HG03095 (cell line): ENCODE data around the gene BDH1.

Source experiments
- ATAC-seq: cut with Tn5 transposase; IDR thresholded peaks from one replicate; pipeline ENCODE4 v1.9.1; 2021; ENCODE audit warnings: moderate library complexity; ENCODE audit not compliant: unreplicated experiment

The BDH1 gene

DNA sequence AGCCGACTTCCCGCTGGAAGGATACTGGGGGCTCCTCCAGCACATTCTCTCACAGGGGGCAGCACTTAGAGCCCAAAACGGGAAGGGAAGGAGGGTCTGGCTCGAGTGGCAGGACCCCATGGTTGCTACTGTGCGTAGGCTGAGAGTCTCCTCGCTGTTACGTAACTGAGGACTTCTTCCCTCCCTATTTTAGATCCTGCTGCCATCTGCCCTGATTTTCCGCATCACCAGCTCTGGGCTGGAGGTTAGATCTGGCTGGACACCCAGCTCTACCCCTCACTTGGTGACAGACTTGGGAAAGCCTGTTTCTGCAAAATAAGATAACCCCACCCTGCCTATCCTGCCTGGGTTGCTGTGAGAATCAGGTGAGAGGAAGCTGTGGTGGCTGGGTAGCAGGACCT is 47.7 kb downstream of the BDH1 start:
- ATAC-seq = no peak

GRCh38 chr3:197507541-197507940 is 48.2 kb downstream of the BDH1 start:
- no peak for ATAC-seq

DNA sequence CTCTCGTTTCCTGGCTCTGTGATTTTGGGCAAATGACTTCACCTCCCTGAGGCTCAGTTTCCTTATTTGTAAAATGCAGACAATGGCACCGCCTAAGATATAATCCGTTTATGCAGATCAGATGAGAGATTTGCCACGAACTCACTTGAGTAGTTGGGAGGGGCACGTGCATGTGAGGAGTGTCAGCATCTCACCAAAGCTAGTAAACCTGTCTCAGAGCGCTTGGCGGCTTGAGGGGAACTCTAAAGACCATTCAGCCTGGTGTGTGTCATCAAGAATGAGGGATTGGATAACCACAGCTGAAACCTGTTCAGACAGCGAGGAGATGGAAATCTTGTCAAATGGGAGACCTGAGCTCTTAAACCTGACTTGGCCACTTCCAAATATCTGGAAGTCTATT is 48.7 kb downstream of the BDH1 start:
- no peak for ATAC-seq

DNA sequence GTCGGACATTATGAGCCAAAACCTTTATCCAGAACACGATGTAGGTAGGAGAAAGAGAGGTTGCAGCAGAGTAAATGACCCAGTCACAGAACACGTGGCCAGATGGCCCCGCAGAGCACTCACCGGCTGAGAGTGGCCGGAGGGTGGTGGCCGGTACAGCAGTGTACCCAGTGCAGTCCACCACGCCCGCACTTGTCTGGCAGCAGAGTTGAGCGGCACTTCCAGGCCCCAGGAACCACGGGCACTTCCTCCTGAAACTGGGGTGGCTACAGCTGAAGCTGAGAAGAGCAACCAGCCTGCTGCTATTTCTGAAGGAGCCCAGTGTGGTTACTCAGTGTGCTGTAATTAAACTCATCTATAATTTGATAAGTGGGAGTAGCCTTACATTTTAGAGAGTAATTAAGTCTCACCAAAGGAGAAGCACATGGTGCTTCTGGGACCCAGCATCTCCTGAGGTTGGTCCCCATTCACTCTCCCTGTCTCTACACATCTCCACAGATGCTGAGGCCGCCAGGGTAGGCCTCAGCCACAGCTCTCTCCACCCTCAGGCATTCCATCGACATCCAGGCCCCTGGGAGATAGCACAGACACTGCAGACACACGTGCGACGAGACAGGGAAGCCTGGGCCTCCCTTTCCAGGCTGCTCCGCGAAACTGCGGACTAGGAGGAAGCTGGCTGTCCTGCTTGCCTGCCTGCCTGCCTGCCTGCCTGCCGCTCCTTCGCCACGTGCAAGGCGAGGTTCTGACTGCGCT is 49.8 kb downstream of the BDH1 start:
- ATAC-seq = no peak

GRCh38 chr3:197504641-197505121 is 51.1 kb downstream of the BDH1 start:
- no peak for ATAC-seq

DNA sequence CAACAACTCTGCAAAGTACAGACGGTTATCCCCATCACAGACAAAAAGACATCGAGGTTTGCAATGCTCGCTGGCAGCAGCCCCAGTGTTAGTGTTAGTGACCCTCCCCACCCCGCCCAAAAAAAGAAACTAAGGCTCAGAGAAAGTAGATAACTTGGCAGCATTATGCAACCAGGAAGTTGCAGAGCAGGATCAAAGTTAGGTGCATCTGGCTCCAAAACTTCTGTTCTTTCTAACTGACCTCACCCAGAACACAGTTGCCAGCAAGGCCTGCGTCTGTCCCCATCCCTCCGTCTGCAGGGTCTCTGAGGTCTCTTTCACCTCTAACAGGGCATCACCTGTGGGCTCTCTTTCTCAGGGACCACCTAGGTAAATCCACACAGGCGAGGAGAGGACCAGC is 51.5 kb downstream of the BDH1 start:
- no peak for ATAC-seq

- ATAC-seq = no peak
Measured at GRCh38 chr3:197503652-197504051, 52.1 kb downstream of the BDH1 start.

DNA sequence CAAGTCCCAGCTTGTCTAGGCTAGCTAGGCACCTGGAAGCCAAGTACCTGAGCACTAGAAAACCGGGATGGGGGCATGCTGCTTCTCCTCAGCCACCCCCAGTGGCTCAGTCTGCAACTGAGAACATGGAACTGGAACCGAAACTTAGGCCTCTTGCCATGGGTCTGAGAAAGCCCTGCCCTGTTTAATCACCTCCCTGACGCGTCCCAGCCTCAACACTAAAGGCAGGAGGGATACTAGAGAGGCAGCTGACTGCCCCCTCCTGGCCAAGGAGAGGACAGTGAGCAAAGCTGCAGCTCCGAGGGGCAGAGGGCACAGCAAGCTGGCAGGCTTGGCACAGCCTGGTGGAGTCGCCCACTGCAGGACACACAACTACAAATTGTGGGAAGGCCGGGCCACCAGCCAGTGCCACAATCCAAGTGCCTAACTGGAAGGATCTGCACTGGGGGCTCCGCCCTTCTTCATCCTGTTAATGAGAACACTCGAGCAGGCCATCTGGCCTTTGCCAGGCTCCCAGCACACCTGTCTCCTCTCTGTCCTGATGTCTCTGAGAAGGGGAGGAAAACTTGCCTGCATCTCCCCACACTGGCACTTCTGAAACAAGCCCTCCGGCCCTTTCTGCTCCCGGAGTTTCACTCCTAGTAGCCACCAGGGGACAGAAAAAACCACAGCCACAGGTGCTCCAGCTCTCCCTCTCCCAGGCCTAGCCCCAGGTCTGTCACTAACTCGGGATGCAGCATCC is 53.7 kb downstream of the BDH1 start:
- no peak for ATAC-seq

- no peak for ATAC-seq
Measured at GRCh38 chr3:197501496-197501878, 54.3 kb downstream of the BDH1 start.

- ATAC-seq = no peak
Measured at GRCh38 chr3:197500812-197501211, 55.0 kb downstream of the BDH1 start.

DNA sequence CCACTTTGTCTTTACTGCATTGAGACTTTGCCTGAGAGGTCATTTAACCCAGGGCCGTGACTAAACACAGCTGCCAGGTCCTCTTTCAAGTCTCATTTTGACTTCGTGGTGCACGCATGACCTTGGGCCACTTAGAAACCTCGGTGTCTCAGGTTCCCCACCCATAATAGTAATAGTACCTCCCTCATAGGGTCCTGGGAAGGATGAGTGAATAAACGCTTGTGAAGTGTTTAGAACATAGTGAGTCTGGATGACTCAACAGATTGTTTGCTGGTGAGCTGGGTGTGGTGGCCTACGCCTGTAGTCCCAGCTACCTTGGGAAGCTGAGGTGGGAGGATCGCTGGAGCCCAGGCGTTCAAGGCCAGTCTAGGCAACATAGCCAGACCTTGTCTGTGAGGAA is 56.3 kb downstream of the BDH1 start:
- ATAC-seq = no peak

GRCh38 chr3:197498499-197499241 is 57.1 kb downstream of the BDH1 start:
- no peak for ATAC-seq

- ATAC-seq = no peak
Measured at GRCh38 chr3:197496746-197497125, 59.0 kb downstream of the BDH1 start.

DNA sequence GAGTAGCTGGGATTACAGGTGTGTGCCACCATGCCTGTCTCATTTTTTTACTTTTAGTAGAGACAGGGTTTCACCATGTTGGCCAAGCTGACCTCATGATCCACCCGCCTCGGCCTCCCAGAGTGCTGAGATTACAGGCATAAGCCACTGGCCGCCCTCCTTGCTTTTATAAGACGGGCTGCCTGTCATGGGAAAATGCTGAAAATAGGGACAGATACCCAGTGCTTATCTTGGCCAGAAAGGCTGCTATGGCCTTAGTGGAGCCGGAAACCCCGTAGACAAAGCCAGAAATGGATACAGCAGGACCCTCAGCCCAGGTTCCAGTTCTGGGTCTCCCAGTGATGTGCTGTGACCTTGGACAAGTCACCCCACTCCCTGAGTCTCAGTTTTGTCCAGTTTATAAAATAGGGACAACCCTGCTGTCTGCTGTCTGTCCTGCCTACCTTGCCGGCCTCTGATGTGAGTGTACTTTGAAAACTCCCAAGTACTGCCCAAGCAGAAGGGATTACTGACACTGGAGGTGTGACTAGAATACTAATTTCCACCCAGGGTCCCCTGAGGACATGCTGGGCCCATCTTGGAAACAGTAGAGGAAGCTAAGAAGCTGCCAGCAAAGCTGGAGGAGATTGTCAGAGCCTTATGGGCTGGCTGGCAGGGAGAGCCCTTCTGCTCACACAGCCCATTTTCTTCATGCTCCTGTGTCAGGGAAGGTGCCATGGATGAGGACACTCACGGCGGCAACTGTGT is 59.6 kb downstream of the BDH1 start:
- no peak for ATAC-seq

- peak; percentile 51 for ATAC-seq
Measured at GRCh38 chr3:197495499-197495898, 60.3 kb downstream of the BDH1 start.

- ATAC-seq = peak; percentile 37
Measured at GRCh38 chr3:197495059-197495455, 60.7 kb downstream of the BDH1 start.

GRCh38 chr3:197494366-197495058 is 61.3 kb downstream of the BDH1 start:
- no peak for ATAC-seq

GRCh38 chr3:197493049-197493448 is 62.7 kb downstream of the BDH1 start:
- ATAC-seq = no peak

DNA sequence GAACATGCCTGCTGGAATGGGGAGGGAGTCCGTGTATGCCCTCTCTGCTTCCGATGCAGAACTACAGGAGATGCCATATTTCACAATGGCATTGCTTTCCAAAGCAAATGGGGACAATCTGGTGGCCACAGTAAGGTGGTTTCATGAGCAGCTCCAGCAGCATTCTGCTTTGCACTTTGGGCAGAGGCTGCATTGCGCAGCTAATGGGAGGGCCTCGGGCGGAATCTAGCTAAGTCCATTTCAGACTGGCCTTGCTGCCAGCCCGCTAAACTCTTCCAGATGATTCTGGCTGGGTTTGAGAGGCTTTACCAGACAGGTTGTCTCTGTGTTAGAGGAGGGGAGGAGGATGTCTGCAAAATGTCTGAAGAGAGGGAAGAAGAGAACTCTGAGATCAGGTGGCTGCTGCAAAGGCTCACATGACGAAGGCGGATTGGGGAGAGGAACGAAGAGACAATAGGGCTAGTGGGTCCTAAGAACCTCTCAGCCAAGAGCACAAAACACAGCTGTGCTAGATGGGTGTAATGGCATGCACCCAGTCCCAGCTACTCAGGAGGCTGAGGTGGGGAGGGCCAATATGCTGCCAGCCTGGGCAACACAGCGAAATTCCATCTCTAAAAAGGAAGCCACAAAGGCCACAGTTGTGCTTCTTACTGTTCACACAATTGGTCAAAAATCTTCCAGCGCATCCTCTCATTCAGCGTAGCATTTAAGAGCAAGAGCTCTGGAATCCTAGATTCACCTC is 63.7 kb downstream of the BDH1 start:
- no peak for ATAC-seq

DNA sequence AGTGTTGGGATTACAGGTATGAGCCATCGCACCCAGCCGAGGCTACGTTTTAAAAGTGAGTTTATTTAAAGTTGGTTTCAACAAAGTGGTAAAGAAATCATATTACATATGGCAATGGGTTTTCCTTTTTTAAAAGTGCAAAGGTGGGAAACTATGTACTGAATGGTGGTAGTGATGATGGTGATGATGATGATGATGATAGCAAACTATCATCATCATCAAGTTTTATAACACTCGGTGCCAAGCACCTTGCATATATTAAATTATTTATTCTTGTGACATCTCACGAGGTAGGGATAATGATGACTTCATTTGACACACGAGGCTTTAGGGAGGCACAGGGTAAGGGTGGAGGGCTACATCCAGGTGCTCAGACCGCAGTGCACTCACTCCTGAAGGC is 64.3 kb downstream of the BDH1 start:
- no peak for ATAC-seq
